B cell (primary cell): ENCODE results near the gene GOLGA1. TPM values are rescaled to one million over a fixed set of nuclear protein-coding genes. Genes with fewer than 3 reads are reported as not detected.

Experiments
- ATAC-seq: fragments of 200-7000 bp; cut with Tn5 transposase; one replicate; pipeline ENCODE4 v1.10.0; 2021; ENCODE audit warnings: low read depth, mild to moderate bottlenecking, moderate number of reproducible peaks, moderate library complexity
- CTCF ChIA-PET: fragments of 350-600 bp; sonication (Branson Sonifier 250); formaldehyde crosslinking; loops from one replicate; lab custom pipeline; 2021; ENCODE audit warnings: antibody characterized with exemption, inconsistent platforms; lab: Charles Lee
- POLR2A ChIA-PET: fragments of 350-600 bp; sonication (Branson Sonifier 250); formaldehyde crosslinking; loops from one replicate; lab custom pipeline; 2021; ENCODE audit warnings: antibody characterized with exemption; lab: Charles Lee
- DNase-seq: peaks from one replicate; pipeline ENCODE4 v3.0.0; 2013
- H2AFZ ChIP-seq: 2 replicates; pipeline ENCODE4 v1.6.1; 2012; ENCODE audit warnings: mild to moderate bottlenecking, low read depth, low read length; ENCODE audit not compliant: insufficient read depth, poor library complexity, severe bottlenecking
- H3K27ac ChIP-seq, 2 donors: 1 replicate in 1 of 2; 2 replicates in 1 of 2; pipeline ENCODE4 v1.5.1; 2012 to 2013; ENCODE audit warnings: low read length in 2 of 2, mild to moderate bottlenecking in 2 of 2, moderate library complexity in 1 of 2
- H3K27me3 ChIP-seq, 4 experiments: fragments of 200-600 bp in 1 of 4; sonication (generic) in 1 of 4; replicated peaks in 1 of 4; 1 replicate in 2 of 4; 2 replicates in 2 of 4; pipeline versions ENCODE4 v1.6.1 to v1.7.0; 2013 to 2016; ENCODE audit warnings: low read length in 3 of 4, mild to moderate bottlenecking in 2 of 4, mixed read lengths in 1 of 4, moderate library complexity in 1 of 4; ENCODE audit not compliant: insufficient read depth in 4 of 4, control insufficient read depth in 3 of 4; ENCODE audit errors: control extremely low read depth in 1 of 4
- H3K36me3 ChIP-seq, 2 experiments: replicated peaks in 1 of 2; 1 replicate in 1 of 2; 2 replicates in 1 of 2; pipeline versions ENCODE4 v1.6.1 to v1.7.1; 2013; ENCODE audit warnings: low read length in 1 of 2; ENCODE audit not compliant: insufficient read depth in 2 of 2, control insufficient read depth in 1 of 2; ENCODE audit errors: control extremely low read depth in 1 of 2, extremely low read depth in 1 of 2
- H3K4me1 ChIP-seq, 2 donors: fragments of 200-600 bp in 1 of 2; sonication (generic) in 1 of 2; 1 replicate in 1 of 2; 2 replicates in 1 of 2; pipeline versions ENCODE4 v1.5.1 to v1.6.1; 2013 to 2017; ENCODE audit warnings: low read length in 2 of 2; ENCODE audit not compliant: control insufficient read depth in 2 of 2, insufficient read depth in 2 of 2
- H3K4me2 ChIP-seq: replicated peaks from 2 replicates; pipeline ENCODE3; 2012; ENCODE audit warnings: mild to moderate bottlenecking, low read depth, low read length; ENCODE audit not compliant: poor library complexity, severe bottlenecking
- H3K4me3 ChIP-seq, 5 experiments: fragments of 200-600 bp in 1 of 5; sonication (generic) in 1 of 5; 1 replicate in 3 of 5; 2 replicates in 2 of 5; pipeline versions ENCODE4 v1.5.1 to v1.7.0; 2011 to 2016; ENCODE audit warnings: low read length in 4 of 5, mild to moderate bottlenecking in 4 of 5, low read depth in 2 of 5, control low read depth in 1 of 5, moderate library complexity in 1 of 5; ENCODE audit not compliant: insufficient read depth in 1 of 5; ENCODE audit errors: control extremely low read depth in 1 of 5, extremely low read depth in 1 of 5
- H3K79me2 ChIP-seq: fragments of 200-600 bp; sonication (generic); one replicate; pipeline ENCODE4 v1.6.0; 2016; ENCODE audit warnings: low read length; ENCODE audit not compliant: control insufficient read depth, insufficient read depth
- H3K9ac ChIP-seq: fragments of 200-600 bp; sonication (generic); 2 replicates; pipeline ENCODE4 v1.6.1; 2017; ENCODE audit warnings: mild to moderate bottlenecking, low read length, moderate library complexity
- H3K9me3 ChIP-seq, 3 donors: one replicate each; pipeline versions ENCODE4 v1.6.1 to v1.7.1; 2013; ENCODE audit warnings: low read length in 2 of 3; ENCODE audit not compliant: control insufficient read depth in 2 of 3, insufficient read depth in 1 of 3; ENCODE audit errors: control extremely low read depth in 1 of 3
- H4K20me1 ChIP-seq: 2 replicates; pipeline ENCODE4 v1.6.0; 2012; ENCODE audit warnings: mild to moderate bottlenecking, low read length; ENCODE audit not compliant: insufficient read depth, control insufficient read depth, poor library complexity, severe bottlenecking
- H3K27ac Mint-ChIP-seq: one replicate; pipeline ENCODE4 v1.8.0; 2021; ENCODE audit warnings: mixed read lengths
- H3K27me3 Mint-ChIP-seq: one replicate; pipeline ENCODE4 v1.8.0; 2021; ENCODE audit warnings: mixed read lengths
- H3K4me1 Mint-ChIP-seq: one replicate; pipeline ENCODE4 v1.8.0; 2021; ENCODE audit warnings: mixed read lengths
- H3K4me3 Mint-ChIP-seq: one replicate; pipeline ENCODE4 v1.8.0; 2021; ENCODE audit warnings: mixed read lengths
- H3K9me3 Mint-ChIP-seq: one replicate; pipeline ENCODE4 v1.8.0; 2022; ENCODE audit warnings: mixed read lengths; ENCODE audit not compliant: insufficient read depth
- EZH2 ChIP-seq: IDR thresholded peaks from 2 replicates; pipeline ENCODE4 v1.6.1; 2012; ENCODE audit warnings: borderline replicate concordance, low read depth, mild to moderate bottlenecking, moderate library complexity, low read length; ENCODE audit not compliant: insufficient read depth, poor library complexity, severe bottlenecking
- WGBS: methylation state at CpG from one replicate; pipeline ENCODE4 v1.1.5; 2013; ENCODE audit warnings: missing lambda C conversion rate; ENCODE audit not compliant: insufficient coverage; 5-methylcytosine and 5-hydroxymethylcytosine counted together
- intact Hi-C: fragments of 100-400 bp; cut with micrococcal nuclease; formaldehyde crosslinking; loops from one replicate; pipeline ENCODE4 v1.10.0; 2022
- polyA plus RNA-seq: library from polyadenylated mRNA; depleted of rRNA; stranded (reverse); fragments of >200 nt; gene quantifications from 2 replicates; pipeline ENCODE4 v1.2.3, GENCODE V29; 2012
- total RNA-seq, 2 donors: library from RNA; stranded (reverse); fragments of 120-200 nt in 1 of 2; gene quantifications; 1 replicate in 1 of 2; 2 replicates in 1 of 2; pipeline versions ENCODE4 v1.2.3 to v1.2.4, GENCODE V29; 2013 to 2022
- TF ChIP-seq, protein P1 (sequence below): fragments of 200-600 bp; IDR thresholded peaks from one replicate; pipeline ENCODE4 v1.8.0; 2022; ENCODE audit warnings: antibody characterized with exemption, mild to moderate bottlenecking

GOLGA1 gene
- total and polyA plus RNA-seq, 2 donors (not counting 1 experiment from before 2014, with no cell fraction given), result 13.4 to 26.2 TPM

DNA sequence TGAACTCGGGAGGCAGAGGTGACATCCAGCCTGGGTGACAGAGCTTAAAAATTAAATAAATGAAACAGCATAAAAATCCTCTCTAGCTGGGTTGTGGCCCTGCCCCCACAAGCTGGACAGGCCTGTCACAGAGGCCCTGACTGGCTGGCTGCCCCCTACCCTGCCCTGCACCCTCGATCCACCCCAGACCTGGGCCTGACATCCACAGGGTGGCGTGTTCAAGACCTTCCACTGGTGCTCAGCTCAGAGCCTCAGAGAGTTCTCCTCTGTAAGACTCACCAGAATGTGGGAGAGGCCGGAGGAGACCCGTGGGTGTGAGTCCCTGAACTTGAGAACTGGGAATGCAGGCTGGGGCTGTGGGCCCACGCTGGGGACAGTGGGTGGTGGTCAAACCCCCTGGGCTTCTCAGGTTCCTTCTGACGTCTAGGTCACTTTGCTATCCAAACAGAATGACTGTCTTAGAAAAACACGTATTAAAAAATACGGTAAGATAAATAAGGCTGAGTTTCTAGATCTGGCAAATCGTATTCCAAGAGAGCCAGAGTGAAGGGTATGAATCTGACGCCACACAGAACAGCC lies 97.3 kb downstream of the GOLGA1 start:
- no peak overlapping the region for H3K27ac ChIP-seq
- ATAC-seq (no peak), DNase-seq (no peak)
- TF ChIP-seq EZH2, result no peak
- TF ChIP-seq, protein P1, sequence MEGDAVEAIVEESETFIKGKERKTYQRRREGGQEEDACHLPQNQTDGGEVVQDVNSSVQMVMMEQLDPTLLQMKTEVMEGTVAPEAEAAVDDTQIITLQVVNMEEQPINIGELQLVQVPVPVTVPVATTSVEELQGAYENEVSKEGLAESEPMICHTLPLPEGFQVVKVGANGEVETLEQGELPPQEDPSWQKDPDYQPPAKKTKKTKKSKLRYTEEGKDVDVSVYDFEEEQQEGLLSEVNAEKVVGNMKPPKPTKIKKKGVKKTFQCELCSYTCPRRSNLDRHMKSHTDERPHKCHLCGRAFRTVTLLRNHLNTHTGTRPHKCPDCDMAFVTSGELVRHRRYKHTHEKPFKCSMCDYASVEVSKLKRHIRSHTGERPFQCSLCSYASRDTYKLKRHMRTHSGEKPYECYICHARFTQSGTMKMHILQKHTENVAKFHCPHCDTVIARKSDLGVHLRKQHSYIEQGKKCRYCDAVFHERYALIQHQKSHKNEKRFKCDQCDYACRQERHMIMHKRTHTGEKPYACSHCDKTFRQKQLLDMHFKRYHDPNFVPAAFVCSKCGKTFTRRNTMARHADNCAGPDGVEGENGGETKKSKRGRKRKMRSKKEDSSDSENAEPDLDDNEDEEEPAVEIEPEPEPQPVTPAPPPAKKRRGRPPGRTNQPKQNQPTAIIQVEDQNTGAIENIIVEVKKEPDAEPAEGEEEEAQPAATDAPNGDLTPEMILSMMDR, result no peak
- ChIA-PET POLR2A (no interaction called here), CTCF (interaction anchor here (4.0 kb wide), 1 partner anchor 9 kb away, joined by 19 read pairs; the partner anchor contains the start of gene WDR38)
- peaks cover 0 to 6% (median 0%) of the 10 kb centered on the region in 4 experiments for H3K27me3 ChIP-seq
- no peak overlapping the region for H3K9ac ChIP-seq
- Mint-ChIP-seq H3K4me1 (no peaks in the 10 kb centered on the region), H3K4me3 (no peak overlapping the region), H3K27ac (no peak overlapping the region), H3K27me3 (peaks cover 3% of the 10 kb centered on the region), H3K9me3 (no peaks in the 10 kb centered on the region)
- no peak overlapping the region for H2AFZ ChIP-seq
- 86% methylated on average over 10 of the region's 11 CpGs for WGBS
- no peaks in the 10 kb centered on the region for H3K9me3 ChIP-seq
- no peak overlapping the region for H3K4me2 ChIP-seq
- no peak overlapping the region for H3K4me3 ChIP-seq
- no peaks in the 10 kb centered on the region for H3K36me3 ChIP-seq
- intact Hi-C loops, result no loop called here
- H3K4me1 ChIP-seq, result no peaks in the 10 kb centered on the region
- H4K20me1 ChIP-seq, result no peaks in the 10 kb centered on the region
- no peaks in the 10 kb centered on the region for H3K79me2 ChIP-seq

DNA sequence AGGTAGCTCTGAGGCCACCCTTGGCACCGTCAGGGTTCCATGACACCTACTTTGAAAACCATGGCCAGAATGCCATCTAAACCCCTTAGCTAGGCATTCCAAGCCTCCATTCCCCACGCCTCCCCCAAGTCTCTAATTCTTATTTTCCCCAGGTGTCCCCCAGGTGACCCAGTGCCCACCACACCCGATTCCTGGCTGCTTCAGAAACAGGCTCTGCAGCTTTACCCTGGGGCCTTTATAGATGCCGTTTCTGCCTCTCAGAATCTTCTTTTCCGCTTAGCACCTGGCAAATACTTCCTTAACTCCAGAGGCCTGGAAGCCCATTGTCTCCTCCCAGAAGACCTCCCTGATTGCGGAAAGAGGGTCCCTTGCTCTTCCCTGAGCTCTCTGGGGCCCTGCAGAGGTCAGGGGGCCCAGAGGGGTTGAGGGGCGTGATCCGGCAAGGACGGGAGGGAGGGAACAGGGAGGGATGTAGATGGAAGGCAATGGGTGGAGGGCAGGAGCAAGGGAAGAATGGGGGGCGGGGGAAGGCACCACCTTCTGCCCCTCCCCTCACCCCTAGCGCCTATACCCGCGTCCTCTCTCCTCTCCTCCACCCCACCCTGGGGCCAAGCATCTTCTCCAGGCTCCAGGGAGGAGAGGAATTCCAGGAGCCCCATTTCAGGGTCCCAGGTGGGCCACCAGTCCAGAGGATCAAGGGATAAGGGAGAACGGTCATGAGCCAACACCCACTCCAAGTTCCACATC lies 99.6 kb downstream of the GOLGA1 start:
- no peak overlapping the region for H3K4me3 ChIP-seq
- ChIA-PET POLR2A (no interaction called here), CTCF (interaction anchor here (0.7 to 4.0 kb wide), 6 partner anchors 12 to 224 kb away, joined by 3 to 29 read pairs (median 4); partner anchors contain the start of genes NR6A1 and WDR38)
- H2AFZ ChIP-seq, result no peak overlapping the region
- peaks cover 8% of the 10 kb centered on the region for H3K27me3 Mint-ChIP-seq
- no peak overlapping the region for H3K27ac Mint-ChIP-seq
- no peaks in the 10 kb centered on the region for H3K9me3 Mint-ChIP-seq
- ATAC-seq, result no peak
- peaks cover 0 to 6% (median 0%) of the 10 kb centered on the region in 4 experiments for H3K27me3 ChIP-seq
- TF ChIP-seq EZH2, result no peak
- DNase-seq, result no peak
- intact Hi-C loops, result no loop called here
- H3K9me3 ChIP-seq, result no peaks in the 10 kb centered on the region
- no peaks in the 10 kb centered on the region for H3K4me1 Mint-ChIP-seq
- H3K79me2 ChIP-seq, result no peaks in the 10 kb centered on the region
- H4K20me1 ChIP-seq, result no peaks in the 10 kb centered on the region
- 94% methylated on average over 6 of the region's 14 CpGs for WGBS
- no peaks in the 10 kb centered on the region for H3K36me3 ChIP-seq
- H3K27ac ChIP-seq, result no peak overlapping the region
- no peak overlapping the region for H3K4me3 Mint-ChIP-seq
- H3K4me2 ChIP-seq, result no peak overlapping the region
- H3K4me1 ChIP-seq, result no peaks in the 10 kb centered on the region
- no peak overlapping the region for H3K9ac ChIP-seq
